HG03097 (cell line): Measurements from ENCODE around the gene AZI2.

Experiments
- ATAC-seq: cut with Tn5 transposase; IDR thresholded peaks from one replicate; pipeline ENCODE4 v1.9.1; 2021; ENCODE audit not compliant: unreplicated experiment, low FRiP score

Gene AZI2

DNA sequence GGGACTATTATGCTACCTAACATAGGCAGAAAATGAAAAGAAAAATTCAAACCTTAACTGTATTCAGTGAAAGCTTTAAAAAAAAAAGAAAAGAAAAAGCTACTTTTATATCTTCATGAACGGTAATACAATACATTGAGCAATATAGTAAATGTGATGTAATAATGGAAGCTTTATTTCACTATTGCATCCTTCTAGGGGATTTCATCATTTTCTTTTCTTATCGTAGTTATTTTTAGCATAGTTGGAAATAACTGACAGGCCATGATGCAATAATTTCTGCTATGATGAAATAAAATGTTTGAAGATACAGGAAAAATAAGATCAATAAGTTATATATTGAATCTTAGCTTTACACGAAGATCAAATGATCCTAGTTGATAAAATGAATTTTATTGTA is 40.4 kb downstream of the AZI2 start:
- no peak for ATAC-seq

DNA sequence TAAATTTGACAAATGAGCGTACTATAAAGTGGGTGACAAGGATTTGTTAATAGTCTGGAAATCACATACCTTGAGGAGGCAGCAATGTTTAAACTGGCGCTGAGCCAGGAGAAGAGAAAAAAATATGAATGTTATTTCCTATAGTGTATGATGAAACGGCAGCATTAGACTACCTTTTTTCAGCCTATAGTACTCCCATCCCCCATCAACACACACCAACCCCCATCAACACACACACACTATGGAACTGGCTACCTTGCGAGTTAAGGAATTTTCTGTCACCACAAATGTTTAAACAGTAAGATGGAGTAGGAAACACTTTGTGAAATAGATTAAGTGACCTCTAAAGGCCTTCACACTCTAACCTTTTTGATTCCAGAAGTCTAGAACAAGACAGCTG is 46.9 kb downstream of the AZI2 start:
- no peak for ATAC-seq

DNA sequence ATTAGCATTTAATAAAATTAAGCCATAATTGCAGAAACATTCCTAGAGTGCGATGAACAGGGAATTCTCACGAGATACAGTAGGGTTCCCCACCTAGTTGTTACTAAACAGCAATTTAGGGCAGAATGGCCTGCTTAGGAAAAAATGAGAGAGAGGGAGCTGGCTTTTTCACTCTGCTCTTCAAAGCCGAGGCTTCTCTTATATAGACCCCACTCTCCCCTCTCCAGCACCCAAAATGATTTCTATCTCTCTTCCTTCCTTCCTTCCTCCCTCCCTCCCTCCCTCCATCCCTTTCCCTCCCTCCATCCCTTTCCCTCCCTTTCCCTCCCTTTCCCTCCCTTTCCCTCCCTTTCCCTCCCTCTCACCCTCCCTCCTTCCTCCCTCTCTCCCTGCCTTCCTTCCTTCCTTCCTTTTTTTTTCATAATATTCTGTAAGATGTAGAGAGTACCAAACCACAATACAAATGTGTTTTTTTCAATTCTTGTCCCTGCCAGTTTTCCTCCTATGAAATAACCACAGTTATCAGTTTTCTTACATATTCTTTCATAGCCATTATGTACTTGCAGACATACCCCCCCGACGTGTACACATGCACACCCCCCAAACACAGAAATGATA is 48.2 kb downstream of the AZI2 start:
- ATAC-seq = no peak

DNA sequence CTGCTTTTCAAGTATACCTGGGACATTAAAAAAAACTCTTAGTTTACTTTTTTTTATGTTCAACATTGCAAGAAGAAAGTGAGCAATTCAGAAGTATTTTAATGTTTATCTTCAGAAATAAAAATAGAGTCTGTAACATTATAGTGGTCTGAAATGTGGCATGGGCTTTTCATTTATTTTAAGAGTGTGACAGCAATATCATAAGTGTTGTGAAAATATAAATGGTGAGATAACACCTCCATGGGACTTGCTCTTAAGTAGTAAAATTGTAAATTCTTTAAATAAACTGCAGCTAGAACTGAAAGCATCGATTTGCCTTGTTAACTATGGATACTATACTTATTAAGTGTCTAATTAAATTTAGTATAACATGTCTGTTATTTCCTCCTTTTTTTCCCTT is 48.9 kb downstream of the AZI2 start:
- ATAC-seq = no peak

DNA sequence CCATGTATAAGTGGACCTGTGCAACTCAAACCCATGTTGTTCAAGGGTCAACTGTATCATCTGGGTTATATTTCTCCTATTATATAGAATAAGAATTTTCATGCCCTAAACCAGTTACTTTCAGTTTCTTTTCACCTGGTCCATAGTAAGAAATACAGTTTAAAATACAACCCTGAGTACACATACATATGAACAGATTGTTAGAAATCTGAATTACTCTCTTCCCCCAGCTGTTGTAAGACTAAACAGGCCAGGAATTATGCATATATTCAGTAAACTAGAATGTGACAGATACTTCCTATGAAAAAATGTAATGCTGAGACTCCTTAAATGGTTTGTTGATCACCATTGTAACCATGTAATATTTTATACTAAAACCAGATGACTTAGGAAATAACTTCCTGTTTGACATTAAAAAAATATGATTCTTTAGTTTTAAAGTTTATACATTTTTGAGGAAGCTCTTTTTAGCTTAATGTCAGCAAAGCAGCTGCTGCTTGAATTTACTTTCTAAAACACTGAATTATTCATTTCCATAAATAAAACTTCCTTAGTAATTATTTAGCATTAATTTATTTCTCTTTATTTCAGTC is 52.6 kb downstream of the AZI2 start:
- no peak for ATAC-seq

DNA sequence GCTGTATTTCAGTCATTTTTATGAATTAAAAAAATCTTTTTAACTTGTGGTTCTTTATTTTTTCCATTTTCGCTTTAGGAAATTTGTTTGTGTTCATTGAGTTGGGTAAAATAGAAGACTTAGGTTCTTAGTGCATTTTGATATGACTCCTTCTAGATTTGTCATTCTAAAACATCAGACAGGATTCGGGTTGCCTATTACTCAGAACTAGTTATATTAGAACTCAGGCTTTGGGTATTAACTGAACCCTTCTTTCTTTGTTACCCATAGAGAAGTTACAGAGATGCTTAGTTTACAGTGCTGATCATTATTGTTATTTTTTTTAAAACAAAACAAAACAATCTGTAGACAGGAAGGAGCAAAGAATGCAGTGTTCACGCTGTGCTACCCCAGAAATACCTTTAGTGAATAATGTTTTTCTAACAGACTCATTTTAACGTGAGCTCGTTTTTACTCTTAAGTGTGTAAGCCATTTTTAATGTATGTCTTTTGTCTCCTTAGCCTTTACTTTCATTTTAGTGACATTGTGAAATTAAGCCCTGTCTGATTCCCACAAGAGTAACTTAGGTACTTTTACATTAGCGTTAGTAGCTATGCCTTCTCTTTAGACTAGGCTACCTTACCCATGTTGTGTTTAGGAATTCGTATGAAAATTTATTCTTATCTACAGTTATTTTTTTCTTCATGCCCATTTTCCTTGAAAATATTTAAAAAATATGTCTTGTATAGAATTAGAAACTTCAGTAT is 53.8 kb downstream of the AZI2 start:
- ATAC-seq = no peak

DNA sequence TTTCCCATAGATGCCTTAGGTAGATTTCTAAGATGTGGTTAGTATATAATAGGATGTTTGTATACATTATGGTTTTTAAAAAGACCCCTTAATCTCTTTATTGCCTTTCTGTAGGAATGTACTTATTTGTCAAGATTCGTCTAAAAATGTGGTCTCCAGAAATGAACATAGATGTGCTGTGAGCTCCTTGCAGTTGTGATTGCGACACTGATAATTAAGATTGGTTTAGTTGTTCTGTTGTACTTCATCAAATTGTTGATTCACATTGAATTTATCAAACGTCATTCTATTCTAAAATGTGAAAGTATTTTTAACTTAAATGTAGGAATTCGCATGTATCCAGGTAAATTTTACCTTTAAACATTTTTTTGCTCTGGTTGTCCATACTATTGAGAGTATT is 56.0 kb downstream of the AZI2 start:
- no peak for ATAC-seq

DNA sequence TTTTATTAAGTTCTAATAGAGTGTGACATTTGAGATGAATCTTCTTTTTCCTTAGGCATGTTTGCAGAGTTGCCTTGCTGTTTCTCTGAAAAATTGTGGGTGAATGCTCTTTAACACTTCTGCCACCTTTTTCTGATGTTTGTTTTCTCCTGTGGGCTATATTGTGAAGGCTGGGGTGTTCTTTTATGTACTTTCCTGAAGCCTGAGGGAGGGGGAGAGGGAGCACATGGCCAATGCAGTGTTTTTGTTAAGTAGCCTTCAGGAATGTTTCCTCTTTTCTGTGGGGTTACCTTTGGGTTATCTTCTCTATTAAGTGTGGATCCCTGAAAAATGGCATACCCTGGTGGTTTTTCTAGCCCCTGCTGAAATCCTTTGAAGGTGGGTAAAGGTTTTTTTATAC is 57.0 kb downstream of the AZI2 start:
- ATAC-seq = no peak

DNA sequence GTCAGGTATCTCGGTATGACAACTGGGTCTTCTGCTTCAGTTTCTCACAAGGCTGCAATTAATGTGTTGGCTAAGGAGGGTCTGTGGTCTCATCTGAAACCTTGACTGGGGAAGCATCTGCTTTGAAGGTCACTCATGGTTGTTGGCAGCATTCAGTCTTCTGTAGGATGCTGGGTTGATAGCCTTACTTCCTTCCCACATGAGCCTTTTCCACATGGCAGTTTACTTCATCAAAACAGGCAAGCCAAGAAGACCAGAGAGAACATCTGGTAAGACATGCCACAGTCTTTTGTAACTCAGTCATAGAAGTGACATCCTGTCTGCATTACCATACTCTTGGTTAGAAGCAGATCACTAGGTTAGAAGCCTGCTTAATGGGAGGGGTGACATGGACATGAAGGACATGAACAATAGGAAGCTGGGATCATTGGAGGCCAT is 57.7 kb downstream of the AZI2 start:
- ATAC-seq = no peak

DNA sequence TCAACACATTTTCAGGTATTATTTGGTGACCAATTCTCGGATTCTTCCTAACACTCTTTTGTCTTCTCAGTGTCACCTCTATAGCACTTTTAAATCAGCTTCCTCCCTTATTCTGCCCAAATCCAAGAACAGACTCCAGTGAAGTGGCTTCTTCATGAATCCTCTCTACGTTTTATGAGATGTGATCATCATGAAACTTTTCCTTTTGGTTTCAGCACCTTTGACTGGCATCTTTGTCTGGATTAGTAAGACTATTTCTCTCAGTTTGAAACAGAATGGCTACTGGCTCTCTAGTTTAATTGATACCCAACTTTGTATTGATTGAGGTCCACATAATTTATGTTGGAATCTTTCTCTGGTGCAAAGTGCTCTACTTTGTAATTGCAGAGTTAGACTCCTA is 61.6 kb downstream of the AZI2 start:
- no peak for ATAC-seq

DNA sequence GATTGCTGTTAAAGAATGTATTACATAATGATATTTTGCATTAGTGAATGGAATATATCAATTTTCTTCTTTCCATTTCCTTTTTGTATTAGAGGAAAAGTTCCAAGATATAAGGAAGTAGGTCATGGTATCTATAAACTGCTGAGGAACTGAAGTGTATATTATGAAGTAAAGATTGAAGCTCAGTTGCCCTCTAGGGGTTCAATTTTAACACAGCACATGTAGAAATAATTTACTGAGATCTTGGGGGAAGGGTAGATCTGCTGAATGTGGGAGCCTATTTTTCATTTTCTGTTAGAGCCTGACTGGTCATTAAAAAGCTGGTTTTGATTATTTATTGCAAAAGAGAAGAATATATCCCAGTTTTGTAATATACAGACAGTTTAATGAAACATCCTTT is 62.0 kb downstream of the AZI2 start:
- ATAC-seq = peak; percentile 79

DNA sequence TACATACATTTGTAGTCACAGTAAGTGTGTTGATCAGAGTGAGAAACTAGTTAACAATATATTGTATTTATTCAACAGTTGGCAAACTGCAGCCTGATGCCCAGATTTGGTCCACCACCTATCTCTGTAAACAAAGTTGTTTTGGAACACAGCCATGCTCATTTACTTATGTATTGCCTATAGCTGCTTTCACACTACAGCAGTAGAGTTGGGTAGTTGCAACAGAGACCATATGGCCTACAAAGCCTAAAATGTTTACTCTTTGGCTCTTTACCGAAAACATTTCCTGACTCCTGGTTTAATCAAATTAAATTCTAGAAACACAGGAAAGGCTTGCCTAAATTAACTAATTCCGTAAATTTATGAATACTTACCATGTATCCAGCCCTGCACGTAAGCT is 67.8 kb downstream of the AZI2 start:
- no peak for ATAC-seq

DNA sequence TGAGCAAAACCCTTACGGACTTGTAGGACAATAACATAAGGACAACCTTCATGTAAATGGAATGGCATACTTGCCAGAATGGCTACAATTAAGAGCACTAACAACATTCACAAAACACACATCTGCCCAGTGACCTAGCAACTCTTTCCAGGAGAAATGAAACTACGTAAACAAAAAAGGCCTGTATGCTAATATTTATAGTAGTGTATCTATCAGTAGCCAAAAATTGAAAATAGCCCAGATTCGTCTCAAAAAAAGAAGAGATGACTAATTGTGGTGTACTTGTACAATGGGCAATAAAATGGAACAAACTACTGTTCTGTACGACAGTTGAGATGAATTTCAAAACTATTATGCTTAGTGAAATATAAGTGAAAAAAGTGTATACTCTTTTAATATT is 68.9 kb downstream of the AZI2 start:
- no peak for ATAC-seq

DNA sequence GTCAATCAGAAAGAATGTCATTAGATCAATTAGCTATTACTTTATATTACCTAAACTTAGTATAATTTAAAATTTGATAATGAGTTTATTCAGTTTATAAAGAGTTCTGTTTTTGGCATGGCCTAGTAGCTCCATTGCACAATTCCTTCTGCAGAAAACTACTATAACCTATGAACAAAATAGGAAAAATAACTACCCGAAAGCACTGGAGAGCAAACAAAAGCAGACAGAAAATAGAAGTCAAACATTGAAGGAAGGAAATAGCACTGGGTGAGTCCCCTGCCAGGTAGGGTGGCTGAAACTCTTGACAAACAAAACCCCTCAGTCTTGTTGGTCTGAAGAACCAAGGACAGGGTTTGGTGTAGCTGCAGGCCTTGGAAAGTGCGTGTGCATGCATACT is 69.7 kb downstream of the AZI2 start:
- ATAC-seq = no peak

DNA sequence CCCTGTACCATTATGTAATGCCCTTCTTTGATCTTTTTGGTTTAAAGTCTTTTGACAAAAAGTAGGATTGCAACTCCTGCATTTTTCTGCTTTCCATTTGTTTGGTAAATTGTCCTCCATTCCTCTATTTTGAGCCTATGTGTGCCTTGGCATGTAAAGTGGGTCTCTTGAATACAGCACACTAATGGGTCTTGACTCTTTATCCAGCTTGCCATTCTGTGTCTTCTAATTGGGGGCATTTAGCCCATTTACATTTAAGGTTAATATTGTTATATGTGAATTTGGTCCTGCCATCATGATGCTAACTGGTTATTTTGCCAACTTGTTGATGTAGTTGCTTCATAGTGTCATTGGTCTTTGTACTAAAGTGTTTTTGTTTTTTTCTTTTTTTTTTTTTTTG is 74.8 kb downstream of the AZI2 start:
- no peak for ATAC-seq
